ENCODE results near the gene DMRT1.

- TF ChIP-seq CTCF (IDR thresholded peaks at IDR 0.05) = no peak
- no peak for TF ChIP-seq POLR2A (IDR thresholded peaks at IDR 0.05)
Measured at GRCh38 chr9:826500-827280, 14.8 kb upstream of the DMRT1 start.
